ENCODE results near the gene OR1C1.
"Not testable (repeated sequence)": the region's sequence is repeated elsewhere in the genome, so short reads cannot be mapped to it uniquely, and the experiment has no call there.

The OR1C1 gene

GRCh38 chr1:247713753-247714152, 46.6 kb downstream of the OR1C1 start:
- in situ Hi-C loops (cut with MboI; ENCODE audit: low pct_unique_long_range_greater_than_20kb, low sequenced_read_pairs, unreplicated experiment) = no loop called here
- TF ChIP-seq CTCF (IDR thresholded peaks at IDR 0.05; ENCODE audit: extremely low read depth, insufficient read depth, missing control alignments) = no peak
- no peak for DNase-seq (ENCODE audit: low spot score)

- in situ Hi-C loops (cut with MboI; ENCODE audit: low pct_unique_long_range_greater_than_20kb, low sequenced_read_pairs, unreplicated experiment); DNase-seq (ENCODE audit: low spot score): not testable (repeated sequence)
Measured at GRCh38 chr1:247710681-247711080, 49.7 kb downstream of the OR1C1 start.

Measured in GM13977 (cell line).